ENCODE measurements around the gene EXOC2. TPM values are rescaled to one million over a fixed set of nuclear protein-coding genes. Genes with fewer than 3 reads are reported as not detected.

The EXOC2 gene
- total RNA-seq, 1 donor from 2014 or later = 22.6 TPM

- DNase-seq (ENCODE audit: low read depth, low spot score) = no peak
- no peak overlapping the region for H3K4me3 Mint-ChIP-seq
- no peaks in the 10 kb centered on the region for H3K4me1 Mint-ChIP-seq
- H3K9me3 Mint-ChIP-seq = peaks cover 10% of the 10 kb centered on the region
- no peak for TF ChIP-seq CTCF (conservative IDR thresholded peaks at IDR 0.05)
- no peaks in the 10 kb centered on the region for H3K27me3 Mint-ChIP-seq (ENCODE audit: low read depth)
- H3K27ac Mint-ChIP-seq (ENCODE audit: unreplicated experiment) = no peak overlapping the region
- peaks cover 3% of the 10 kb centered on the region for H3K36me3 Mint-ChIP-seq (ENCODE audit: low read depth)
These were observed 239.8 kb downstream of the EXOC2 start for GRCh38 chr6:453152-453551.

- Mint-ChIP-seq H3K27ac (ENCODE audit: unreplicated experiment) (no peak overlapping the region), H3K4me1 (no peaks in the 10 kb centered on the region), H3K9me3 (peaks cover 8% of the 10 kb centered on the region), H3K4me3 (no peak overlapping the region), H3K27me3 (ENCODE audit: low read depth) (no peaks in the 10 kb centered on the region), H3K36me3 (ENCODE audit: low read depth) (peaks cover 3% of the 10 kb centered on the region)
- no peak for DNase-seq (ENCODE audit: low read depth, low spot score)
- TF ChIP-seq CTCF (conservative IDR thresholded peaks at IDR 0.05) = no peak
These were observed 240.5 kb downstream of the EXOC2 start for GRCh38 chr6:452301-453067.

DNA sequence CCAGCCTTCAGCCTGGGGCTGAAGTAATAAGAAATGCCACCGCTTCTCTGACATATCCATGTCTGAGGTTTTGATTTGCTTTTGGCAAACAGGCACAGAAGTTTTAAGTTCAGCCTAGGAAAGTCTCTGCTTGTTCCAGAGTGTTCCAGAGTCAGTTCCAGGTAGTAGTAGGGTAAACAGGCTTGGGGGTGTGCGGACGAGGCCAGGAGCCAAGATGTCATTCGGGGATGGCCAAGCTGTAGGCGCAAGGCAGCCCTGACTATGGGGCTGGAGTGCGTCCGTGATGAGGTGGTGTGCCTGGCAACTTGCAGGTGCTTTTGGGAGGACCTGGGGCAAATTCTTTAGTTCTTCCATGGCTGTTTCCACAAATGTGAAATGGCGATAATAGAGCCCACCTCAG lies 241.1 kb downstream of the EXOC2 start:
- H3K27ac Mint-ChIP-seq (ENCODE audit: unreplicated experiment) = no peak overlapping the region
- no peaks in the 10 kb centered on the region for H3K4me1 Mint-ChIP-seq
- H3K9me3 Mint-ChIP-seq = peaks cover 5% of the 10 kb centered on the region
- DNase-seq (ENCODE audit: low read depth, low spot score) = no peak
- peaks cover 3% of the 10 kb centered on the region for H3K36me3 Mint-ChIP-seq (ENCODE audit: low read depth)
- H3K4me3 Mint-ChIP-seq = no peak overlapping the region
- no peaks in the 10 kb centered on the region for H3K27me3 Mint-ChIP-seq (ENCODE audit: low read depth)
- no peak for TF ChIP-seq CTCF (conservative IDR thresholded peaks at IDR 0.05)

DNA sequence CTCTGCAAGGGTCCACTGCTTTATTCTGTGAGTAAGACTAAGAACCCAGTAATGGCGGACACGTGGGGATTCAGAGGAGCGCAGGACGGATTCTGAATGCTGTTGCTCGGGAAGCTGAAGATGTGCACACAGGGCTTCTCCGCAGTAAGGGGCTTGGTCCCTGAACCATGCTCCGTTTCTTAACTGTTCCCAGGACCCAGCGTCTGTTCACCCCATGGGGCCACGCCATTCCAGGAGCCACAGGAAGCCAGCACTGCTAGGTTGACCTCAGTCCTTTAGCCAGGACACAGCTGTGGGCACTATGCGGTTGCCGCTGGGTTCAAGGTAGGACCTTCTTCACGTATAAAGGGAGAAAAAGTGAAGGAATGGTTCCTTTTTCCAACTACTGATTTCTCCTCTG lies 241.6 kb downstream of the EXOC2 start:
- DNase-seq (ENCODE audit: low read depth, low spot score) = no peak
- no peak overlapping the region for H3K4me3 Mint-ChIP-seq
- no peak for TF ChIP-seq CTCF (conservative IDR thresholded peaks at IDR 0.05)
- H3K4me1 Mint-ChIP-seq = no peaks in the 10 kb centered on the region
- no peak overlapping the region for H3K27ac Mint-ChIP-seq (ENCODE audit: unreplicated experiment)
- peaks cover 5% of the 10 kb centered on the region for H3K9me3 Mint-ChIP-seq
- peaks cover 3% of the 10 kb centered on the region for H3K36me3 Mint-ChIP-seq (ENCODE audit: low read depth)
- H3K27me3 Mint-ChIP-seq (ENCODE audit: low read depth) = no peaks in the 10 kb centered on the region

DNA sequence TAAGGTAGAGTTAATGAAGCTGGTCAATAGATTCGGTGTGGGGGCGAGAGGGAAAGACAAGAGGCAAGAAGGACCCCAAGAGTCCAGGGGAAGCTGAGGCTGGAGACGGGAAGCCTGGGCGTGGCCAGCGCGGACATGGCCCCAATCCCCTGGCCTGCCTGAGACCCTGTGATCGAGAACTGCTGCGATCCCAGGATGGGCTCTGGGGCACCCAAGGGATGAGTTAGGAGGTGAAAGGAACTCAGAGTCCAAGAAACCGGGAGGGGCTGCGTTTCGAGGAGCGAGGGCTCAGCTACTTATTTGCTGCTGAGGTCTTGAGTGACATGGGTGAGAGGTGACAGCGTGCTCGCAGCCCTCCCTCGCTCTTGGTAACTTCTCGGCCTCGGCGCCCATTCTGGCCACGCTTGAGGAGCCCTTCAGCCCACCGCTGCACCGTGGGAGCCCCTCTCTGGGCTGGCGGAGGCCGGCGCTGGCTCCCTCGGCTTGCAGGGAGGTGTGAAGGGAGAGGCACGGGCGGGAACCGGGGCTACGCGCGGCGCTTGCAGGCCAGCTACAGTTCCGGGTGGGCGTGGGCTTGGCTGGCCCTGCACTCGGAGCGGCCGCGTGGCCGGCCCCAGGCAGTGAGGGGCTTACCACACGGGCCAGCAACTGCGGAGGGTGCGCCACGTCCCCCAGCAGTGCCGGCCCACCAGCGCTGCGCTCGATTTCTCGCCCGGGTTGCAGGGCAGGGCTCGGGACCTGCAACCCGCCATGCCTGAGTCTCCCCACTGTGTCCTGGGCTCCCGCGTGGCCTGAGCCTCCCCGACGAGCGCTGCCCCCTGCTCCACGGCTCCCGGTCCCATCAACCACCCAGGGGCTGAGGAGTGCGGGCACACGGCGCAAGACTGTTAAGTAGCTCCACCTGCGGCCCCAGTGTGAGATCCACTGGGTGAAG lies 243.2 kb downstream of the EXOC2 start:
- peaks cover 3% of the 10 kb centered on the region for H3K36me3 Mint-ChIP-seq (ENCODE audit: low read depth)
- H3K27me3 Mint-ChIP-seq (ENCODE audit: low read depth) = no peaks in the 10 kb centered on the region
- peaks cover 5% of the 10 kb centered on the region for H3K9me3 Mint-ChIP-seq
- no peak for DNase-seq (ENCODE audit: low read depth, low spot score)
- no peak overlapping the region for H3K4me3 Mint-ChIP-seq
- H3K27ac Mint-ChIP-seq (ENCODE audit: unreplicated experiment) = no peak overlapping the region
- TF ChIP-seq CTCF (conservative IDR thresholded peaks at IDR 0.05) = no peak
- no peaks in the 10 kb centered on the region for H3K4me1 Mint-ChIP-seq

All from neural crest cell (in vitro differentiated cells).